SK-N-SH treated with all-trans-retinoic acid at 6 μM for 48 hours (cell line): ENCODE measurements around the gene SRMS.

ENCODE experiments used
- ESRRG ChIP-seq: fragments of 250-450 bp; sonication (Bioruptor Pico); IDR thresholded peaks from 2 replicates; pipeline ENCODE4 v1.6.1; 2021; ENCODE audit warnings: mild to moderate bottlenecking
- OSR1 ChIP-seq: fragments of 250-450 bp; sonication (Bioruptor Pico); IDR thresholded peaks from 2 replicates; pipeline ENCODE4 v1.8.0; 2022; ENCODE audit warnings: moderate library complexity, mild to moderate bottlenecking, inconsistent platforms
- PATZ1 ChIP-seq: fragments of 250-450 bp; sonication (Bioruptor Pico); IDR thresholded peaks from 2 replicates; pipeline ENCODE4 v1.8.0; 2020; ENCODE audit warnings: mild to moderate bottlenecking, moderate library complexity, borderline replicate concordance
- ZC3H10 ChIP-seq: fragments of 250-450 bp; sonication (Bioruptor Pico); IDR thresholded peaks from 2 replicates; pipeline ENCODE4 v1.5.1; 2021; ENCODE audit warnings: mild to moderate bottlenecking, moderate library complexity
- ZFP3 ChIP-seq: fragments of 250-450 bp; sonication (Bioruptor Pico); IDR thresholded peaks from 2 replicates; pipeline ENCODE4 v1.5.0; 2020; ENCODE audit warnings: mild to moderate bottlenecking, moderate library complexity
- ZFP30 ChIP-seq: fragments of 450-650 bp; formaldehyde crosslinking; IDR thresholded peaks from 2 replicates; pipeline ENCODE4 v1.5.0; 2022; ENCODE audit warnings: mild to moderate bottlenecking, moderate library complexity
- TF ChIP-seq, protein P1 (sequence below): fragments of 250-450 bp; sonication (Bioruptor Pico); IDR thresholded peaks from 2 replicates; pipeline ENCODE4 v1.5.1; 2020; ENCODE audit warnings: low read depth, mild to moderate bottlenecking, moderate library complexity

DNA sequence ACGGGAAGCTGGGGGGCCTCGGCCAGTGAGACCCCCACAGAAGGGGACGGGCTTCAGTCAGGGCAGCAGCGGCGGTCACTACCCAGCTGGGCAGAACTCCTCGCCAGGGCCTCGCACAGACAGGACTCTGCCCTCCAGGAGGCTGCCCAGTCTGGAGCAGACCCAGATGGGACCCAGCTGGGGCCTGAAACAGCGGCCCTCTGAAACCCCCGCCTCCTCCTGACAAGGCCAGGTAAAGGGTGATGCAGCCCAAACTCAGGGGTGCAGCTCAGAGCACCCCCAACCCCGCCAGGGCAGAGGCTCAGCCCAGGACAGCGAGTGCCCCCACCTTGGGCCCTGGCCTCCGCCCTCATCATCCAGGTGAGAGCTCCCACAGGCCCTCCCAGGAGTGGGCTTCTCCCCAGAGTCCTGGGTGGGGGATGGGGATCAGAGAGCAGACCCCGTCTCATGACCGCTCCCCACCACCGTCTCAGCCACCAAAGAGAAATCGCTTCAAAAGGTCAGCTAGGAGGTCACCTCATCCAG is 50.9 kb downstream of the SRMS start:
- TF ChIP-seq ZC3H10 (CRISPR knock-in tag) (no peak), OSR1 (no peak), ZFP30 (CRISPR knock-in tag) (no peak), ESRRG (no peak), PATZ1 (CRISPR knock-in tag) (no peak), ZFP3 (CRISPR knock-in tag) (no peak)
- TF ChIP-seq, protein P1, sequence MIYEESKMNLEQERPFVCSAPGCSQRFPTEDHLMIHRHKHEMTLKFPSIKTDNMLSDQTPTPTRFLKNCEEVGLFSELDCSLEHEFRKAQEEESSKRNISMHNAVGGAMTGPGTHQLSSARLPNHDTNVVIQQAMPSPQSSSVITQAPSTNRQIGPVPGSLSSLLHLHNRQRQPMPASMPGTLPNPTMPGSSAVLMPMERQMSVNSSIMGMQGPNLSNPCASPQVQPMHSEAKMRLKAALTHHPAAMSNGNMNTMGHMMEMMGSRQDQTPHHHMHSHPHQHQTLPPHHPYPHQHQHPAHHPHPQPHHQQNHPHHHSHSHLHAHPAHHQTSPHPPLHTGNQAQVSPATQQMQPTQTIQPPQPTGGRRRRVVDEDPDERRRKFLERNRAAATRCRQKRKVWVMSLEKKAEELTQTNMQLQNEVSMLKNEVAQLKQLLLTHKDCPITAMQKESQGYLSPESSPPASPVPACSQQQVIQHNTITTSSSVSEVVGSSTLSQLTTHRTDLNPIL (CRISPR knock-in tag): no peak
